22Rv1 (cell line): ENCODE results near the gene ARHGAP6.

Source experiments
- H3K27ac ChIP-seq: fragments of 450-650 bp; 2 replicates; pipeline ENCODE4 v1.5.1; 2017
- ZFX ChIP-seq: fragments of 450-650 bp; IDR thresholded peaks from 2 replicates; pipeline ENCODE4 v1.6.1; 2017; ENCODE audit warnings: antibody characterized with exemption, borderline replicate concordance
- TF ChIP-seq, protein P1 (sequence below): fragments of 450-650 bp; IDR thresholded peaks from 2 replicates; pipeline ENCODE4 v1.5.1; 2017; ENCODE audit warnings: mild to moderate bottlenecking

ARHGAP6 gene

DNA sequence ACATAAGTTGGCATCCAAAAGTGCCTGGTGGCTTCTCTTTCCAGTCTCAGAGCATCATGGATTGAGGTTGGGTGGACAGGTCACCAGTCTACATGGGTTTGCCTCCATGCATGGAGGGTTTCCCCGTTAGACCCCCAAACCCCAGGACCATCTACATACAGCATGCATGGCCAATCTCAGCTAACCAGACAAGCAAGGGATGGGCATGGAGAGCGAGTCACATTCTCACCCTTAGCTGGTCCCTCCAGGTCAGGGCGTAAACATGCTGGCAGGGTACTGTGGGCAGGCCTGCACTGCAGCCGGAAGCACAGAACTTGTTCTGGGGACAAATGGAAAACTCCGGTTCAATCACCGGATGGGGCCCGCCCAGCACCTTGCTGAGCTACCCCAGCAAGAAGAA is 517.3 kb downstream of the ARHGAP6 start:
- H3K27ac ChIP-seq: no peak overlapping the region
- no peak for TF ChIP-seq ZFX
- TF ChIP-seq, protein P1, sequence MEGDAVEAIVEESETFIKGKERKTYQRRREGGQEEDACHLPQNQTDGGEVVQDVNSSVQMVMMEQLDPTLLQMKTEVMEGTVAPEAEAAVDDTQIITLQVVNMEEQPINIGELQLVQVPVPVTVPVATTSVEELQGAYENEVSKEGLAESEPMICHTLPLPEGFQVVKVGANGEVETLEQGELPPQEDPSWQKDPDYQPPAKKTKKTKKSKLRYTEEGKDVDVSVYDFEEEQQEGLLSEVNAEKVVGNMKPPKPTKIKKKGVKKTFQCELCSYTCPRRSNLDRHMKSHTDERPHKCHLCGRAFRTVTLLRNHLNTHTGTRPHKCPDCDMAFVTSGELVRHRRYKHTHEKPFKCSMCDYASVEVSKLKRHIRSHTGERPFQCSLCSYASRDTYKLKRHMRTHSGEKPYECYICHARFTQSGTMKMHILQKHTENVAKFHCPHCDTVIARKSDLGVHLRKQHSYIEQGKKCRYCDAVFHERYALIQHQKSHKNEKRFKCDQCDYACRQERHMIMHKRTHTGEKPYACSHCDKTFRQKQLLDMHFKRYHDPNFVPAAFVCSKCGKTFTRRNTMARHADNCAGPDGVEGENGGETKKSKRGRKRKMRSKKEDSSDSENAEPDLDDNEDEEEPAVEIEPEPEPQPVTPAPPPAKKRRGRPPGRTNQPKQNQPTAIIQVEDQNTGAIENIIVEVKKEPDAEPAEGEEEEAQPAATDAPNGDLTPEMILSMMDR: no peak

- no peak for TF ChIP-seq ZFX
- TF ChIP-seq, protein P1: no peak
- H3K27ac ChIP-seq: peak overlapping the region; percentile 53
Observed at GRCh38 chrX:11146411-11146810, 519.3 kb downstream of the ARHGAP6 start.

- no peak for TF ChIP-seq ZFX
- TF ChIP-seq, protein P1: peak; percentile 53
Observed at GRCh38 chrX:11143931-11144678, 521.6 kb downstream of the ARHGAP6 start.

GRCh38 chrX:11138498-11139390 is 527.0 kb downstream of the ARHGAP6 start:
- H3K27ac ChIP-seq: no peak overlapping the region
- TF ChIP-seq, protein P1: no peak
- no peak for TF ChIP-seq ZFX

More at GRCh38 chrX:11143931-11144678, 521.6 kb downstream of the ARHGAP6 start:
- H3K27ac ChIP-seq: peak overlapping the region; percentile 53; the same call in 1 of the 2 replicates

GRCh38 chrX:11137543-11138139 is 528.1 kb downstream of the ARHGAP6 start:
- TF ChIP-seq, protein P1: peak; percentile 71
- no peak for TF ChIP-seq ZFX
- no peak overlapping the region for H3K27ac ChIP-seq

DNA sequence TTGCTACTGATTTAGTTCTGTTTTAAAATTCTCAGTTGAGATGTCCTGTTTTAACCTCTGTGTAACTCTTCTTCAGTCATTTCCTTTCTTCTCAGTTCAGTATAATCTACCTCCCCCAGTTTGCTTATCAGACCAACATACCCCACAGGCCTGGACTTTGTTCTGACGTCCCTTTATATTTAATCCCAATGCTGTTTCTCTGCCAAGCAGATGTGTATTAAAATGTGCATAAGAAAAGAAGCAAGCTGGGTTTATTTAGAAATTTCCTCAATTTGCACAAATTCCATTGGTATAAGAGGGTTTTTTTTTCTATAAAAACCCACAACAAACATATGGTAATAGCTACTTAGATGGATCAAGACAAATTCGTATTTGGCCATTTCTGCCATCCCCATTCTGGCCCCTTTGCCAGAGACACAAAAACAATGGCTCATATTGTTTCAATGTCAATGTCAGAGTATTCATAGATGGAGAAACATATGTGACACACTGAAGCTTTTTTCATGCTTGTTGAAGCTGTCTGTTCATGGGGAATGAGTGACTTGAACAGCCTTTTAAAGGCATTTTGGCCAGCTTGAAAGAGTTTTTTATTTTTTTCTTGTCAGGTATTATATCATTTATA is 530.0 kb downstream of the ARHGAP6 start:
- TF ChIP-seq, protein P1: no peak
- TF ChIP-seq ZFX: no peak
- H3K27ac ChIP-seq: no peak overlapping the region
